HG02943 (cell line): ENCODE data around the gene MRPS33.

Experiments used
- ATAC-seq: cut with Tn5 transposase; IDR thresholded peaks from one replicate; pipeline ENCODE4 v1.9.1; 2021; ENCODE audit warnings: mild to moderate bottlenecking, low read depth, moderate library complexity; ENCODE audit not compliant: unreplicated experiment

Gene MRPS33

GRCh38 chr7:141012696-141013344, 1.9 kb downstream of the MRPS33 start:
- ATAC-seq = no peak

- ATAC-seq = no peak
Measured at GRCh38 chr7:141012044-141012685, 2.6 kb downstream of the MRPS33 start.

- ATAC-seq = no peak
Measured at GRCh38 chr7:141011443-141011842, 3.3 kb downstream of the MRPS33 start.

GRCh38 chr7:141003172-141004065, 11.3 kb downstream of the MRPS33 start:
- ATAC-seq = no peak

GRCh38 chr7:141001546-141001945, 13.2 kb downstream of the MRPS33 start:
- no peak for ATAC-seq

GRCh38 chr7:141001122-141001521, 13.6 kb downstream of the MRPS33 start:
- ATAC-seq = no peak

- ATAC-seq = no peak
Measured at GRCh38 chr7:140998715-140999114, 16.0 kb downstream of the MRPS33 start.

- no peak for ATAC-seq
Measured at GRCh38 chr7:140992422-140992821, 22.3 kb downstream of the MRPS33 start.

GRCh38 chr7:140990193-140990962, 24.4 kb downstream of the MRPS33 start:
- no peak for ATAC-seq

- ATAC-seq = peak; percentile 81
Measured at GRCh38 chr7:140989068-140989467, 25.7 kb downstream of the MRPS33 start.

- no peak for ATAC-seq
Measured at GRCh38 chr7:140983802-140984201, 30.9 kb downstream of the MRPS33 start.

GRCh38 chr7:140982508-140982907, 32.2 kb downstream of the MRPS33 start:
- no peak for ATAC-seq

GRCh38 chr7:140981951-140982350, 32.8 kb downstream of the MRPS33 start:
- no peak for ATAC-seq

- ATAC-seq = no peak
Measured at GRCh38 chr7:140977741-140978140, 37.0 kb downstream of the MRPS33 start.

- no peak for ATAC-seq
Measured at GRCh38 chr7:140972876-140973829, 41.6 kb downstream of the MRPS33 start.

GRCh38 chr7:140972344-140972743, 42.4 kb downstream of the MRPS33 start:
- ATAC-seq = no peak

- ATAC-seq = no peak
Measured at GRCh38 chr7:140967438-140967837, 47.3 kb downstream of the MRPS33 start.

GRCh38 chr7:140966561-140967233, 48.1 kb downstream of the MRPS33 start:
- ATAC-seq = no peak

- ATAC-seq = no peak
Measured at GRCh38 chr7:140961117-140961516, 53.6 kb downstream of the MRPS33 start.
